ENCODE results near the gene PKNOX2.

GRCh38 chr11:125300791-125301218 lies 136.3 kb downstream of the PKNOX2 start:
- TF ChIP-seq CTCF (IDR thresholded peaks at IDR 0.05; ENCODE audit: control extremely low read depth in 1 of 3, insufficient read depth in 1 of 3, low read depth in 1 of 3, low read length in 3 of 3) (no peak), FOSL1 (IDR thresholded peaks at IDR 0.05; ENCODE audit: insufficient read depth, low read depth, low read length) (no peak), JUND (IDR thresholded peaks at IDR 0.05; ENCODE audit: low read length) (no peak), YY1 (IDR thresholded peaks at IDR 0.05; ENCODE audit: low read depth, low read length) (no peak), TAF7 (optimal IDR thresholded peaks at IDR 0.05; ENCODE audit: borderline replicate concordance, low read depth, low read length) (no peak), SIX5 (IDR thresholded peaks at IDR 0.05; ENCODE audit: low read depth, low read length) (no peak), SRF (IDR thresholded peaks at IDR 0.05; ENCODE audit: low read depth, low read length) (no peak), EZH2 (IDR thresholded peaks at IDR 0.05; ENCODE audit: low read depth, low read length, severe bottlenecking) (no peak), BCL11A (IDR thresholded peaks at IDR 0.05; ENCODE audit: low read depth in 2 of 2, low read length in 2 of 2) (no peak)

Measured in H1 (cell line).